ENCODE measurements around the gene SCNN1A.

GRCh38 chr12:6351622-6352021 lies 23.7 kb downstream of the SCNN1A start:
- no peak for TF ChIP-seq CTCF (IDR thresholded peaks at IDR 0.05; ENCODE audit: insufficient read depth, low read length)
- TF ChIP-seq POLR2AphosphoS5 (IDR thresholded peaks at IDR 0.05; ENCODE audit: low read depth): no peak

Measured in HL-60 (cell line).